Measurements from ENCODE around the gene B3GNT2.

The B3GNT2 gene

DNA sequence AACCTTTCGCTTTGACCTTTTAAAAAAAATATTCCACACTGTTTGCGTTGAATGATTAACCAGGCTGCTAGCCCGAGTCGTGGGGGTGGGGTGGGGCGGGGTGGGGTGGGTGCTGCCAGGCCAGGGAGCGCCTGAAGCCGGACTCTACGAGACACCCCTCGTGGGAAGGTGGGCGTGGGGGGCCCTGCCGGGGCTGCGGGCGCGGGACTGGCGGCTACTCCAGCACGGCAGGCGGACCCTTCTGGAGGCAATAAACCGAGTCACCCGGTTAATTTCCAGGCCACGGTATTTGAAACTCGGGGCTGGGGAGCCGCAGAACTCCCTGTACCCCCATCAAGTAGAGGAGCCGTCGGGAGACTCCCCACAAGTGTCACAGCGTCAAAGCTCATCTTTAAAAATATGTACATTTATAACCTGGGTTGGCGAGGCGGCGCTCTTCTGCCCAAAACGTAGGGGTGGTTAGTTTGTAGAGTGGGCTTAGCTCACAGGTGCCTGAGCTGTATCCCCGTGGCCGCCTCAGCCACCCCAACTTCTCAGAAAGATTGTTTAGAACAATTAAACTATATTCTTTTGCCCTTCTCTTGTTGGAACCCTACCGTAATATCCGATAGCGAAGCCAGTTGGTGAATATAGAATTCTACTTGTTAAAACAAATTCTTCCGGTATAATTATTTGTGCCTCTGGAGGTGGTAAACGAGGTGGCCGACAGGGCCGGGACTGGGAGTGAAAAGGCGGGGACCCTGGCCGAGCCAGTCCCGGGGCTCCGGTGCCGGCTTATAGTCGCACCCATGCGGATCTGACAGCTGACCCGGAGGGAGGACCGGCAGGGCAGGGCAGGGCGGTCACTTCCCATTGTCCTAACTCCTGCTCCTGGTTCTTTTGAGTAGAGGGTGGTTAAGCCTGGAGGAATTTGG lies 1.4 kb downstream of the B3GNT2 start:
- no peak for TF ChIP-seq GATA3 (IDR thresholded peaks at IDR 0.05; ENCODE audit: low read depth, low read length)
- TF ChIP-seq GATA2 (IDR thresholded peaks at IDR 0.05; ENCODE audit: low read depth, low read length), result no peak

DNA sequence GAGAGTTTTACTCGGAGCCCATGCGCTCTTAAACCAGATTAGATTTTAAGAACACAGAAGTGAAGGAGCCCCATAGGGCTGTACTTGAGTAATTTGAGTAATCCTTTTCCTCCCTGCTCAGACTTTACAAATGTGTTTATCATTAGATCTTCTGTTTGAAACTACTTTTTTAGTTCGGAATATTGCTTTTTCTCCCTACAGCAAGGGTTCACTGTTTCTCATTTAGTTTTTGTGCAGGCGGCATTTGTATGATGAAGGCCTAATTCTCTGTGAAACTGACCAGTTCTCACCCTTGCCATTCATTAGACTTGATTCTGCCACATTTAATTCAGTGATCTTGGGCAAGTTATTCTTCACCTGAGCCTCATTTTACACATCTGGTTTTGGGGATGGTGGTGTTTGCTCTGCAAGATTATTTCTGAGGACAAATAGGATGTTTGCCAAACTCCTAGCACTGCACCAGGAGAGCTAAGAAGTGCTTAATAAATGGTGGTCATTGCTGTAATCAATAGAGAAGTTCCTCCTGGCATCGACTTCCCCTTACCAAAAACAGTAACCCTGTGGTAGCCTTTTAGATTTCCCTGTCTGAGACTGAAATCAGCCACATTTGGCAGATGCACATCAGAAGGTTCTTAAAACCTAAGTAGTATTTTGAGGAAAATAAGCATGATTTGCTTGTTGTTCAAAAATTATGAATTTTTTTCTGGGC lies 2.2 kb downstream of the B3GNT2 start:
- TF ChIP-seq GATA3 (IDR thresholded peaks at IDR 0.05; ENCODE audit: low read depth, low read length) (no peak), GATA2 (IDR thresholded peaks at IDR 0.05; ENCODE audit: low read depth, low read length) (no peak)

DNA sequence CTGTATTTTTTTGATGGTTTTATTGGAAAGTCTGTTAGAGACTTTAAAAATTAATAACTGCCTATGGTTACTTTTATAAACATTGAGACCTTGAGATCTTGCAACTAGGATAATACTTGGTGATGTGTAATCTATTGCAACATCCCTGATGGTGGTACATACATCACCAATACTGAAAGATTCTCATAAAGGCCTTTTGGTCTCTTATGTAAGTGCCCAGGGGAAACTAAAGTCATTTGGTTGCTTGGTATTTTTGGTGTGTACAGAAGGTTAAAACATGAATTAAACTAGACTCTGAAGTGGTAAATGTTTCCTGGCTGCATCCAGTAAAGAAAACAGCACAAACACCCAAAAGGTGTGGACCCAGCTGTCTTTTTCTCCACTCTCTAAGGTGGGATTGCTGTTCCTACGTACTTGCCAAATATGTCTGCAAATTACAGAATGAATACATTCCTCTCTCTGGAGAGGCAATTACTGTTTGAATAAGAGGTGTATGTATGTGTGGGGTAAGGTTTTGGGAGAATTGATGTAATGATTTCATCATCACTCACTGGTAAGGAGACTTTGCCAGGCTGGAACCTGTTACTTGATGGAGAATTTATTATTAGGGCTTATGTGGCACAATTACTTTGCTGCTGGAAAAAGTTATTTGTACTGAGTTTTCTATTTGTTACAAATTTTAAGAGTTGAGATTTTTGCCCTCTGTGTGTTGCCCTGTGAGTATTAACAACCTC lies 3.6 kb downstream of the B3GNT2 start:
- TF ChIP-seq GATA3 (IDR thresholded peaks at IDR 0.05; ENCODE audit: low read depth, low read length) (no peak), GATA2 (IDR thresholded peaks at IDR 0.05; ENCODE audit: low read depth, low read length) (no peak)

DNA sequence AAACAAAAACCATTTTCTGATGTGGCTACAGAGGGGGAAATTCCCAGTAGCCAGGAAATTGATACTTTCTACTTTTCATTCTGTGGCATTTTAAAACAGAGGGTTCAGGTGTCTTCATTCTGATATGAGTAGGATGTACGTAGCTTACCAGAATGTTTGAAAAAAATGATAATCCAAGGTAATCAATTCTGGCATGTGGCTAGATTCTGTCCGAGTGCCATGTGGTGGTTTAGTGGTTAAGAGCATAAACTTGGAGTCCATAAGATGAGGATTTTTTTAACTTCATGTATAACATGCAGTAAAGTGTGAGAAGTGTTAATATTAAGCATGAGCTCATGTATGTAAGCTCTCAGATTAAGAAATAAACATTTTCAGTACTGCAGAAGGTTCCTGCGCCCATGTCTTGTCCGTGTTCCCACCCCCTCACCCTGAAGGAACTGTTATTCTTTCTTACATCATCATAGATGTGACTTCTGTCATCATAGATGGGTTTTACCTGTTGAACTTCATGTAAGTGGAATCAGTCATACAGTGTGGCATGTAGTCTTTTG lies 4.5 kb downstream of the B3GNT2 start:
- TF ChIP-seq GATA3 (IDR thresholded peaks at IDR 0.05; ENCODE audit: low read depth, low read length) (no peak), GATA2 (IDR thresholded peaks at IDR 0.05; ENCODE audit: low read depth, low read length) (no peak)

DNA sequence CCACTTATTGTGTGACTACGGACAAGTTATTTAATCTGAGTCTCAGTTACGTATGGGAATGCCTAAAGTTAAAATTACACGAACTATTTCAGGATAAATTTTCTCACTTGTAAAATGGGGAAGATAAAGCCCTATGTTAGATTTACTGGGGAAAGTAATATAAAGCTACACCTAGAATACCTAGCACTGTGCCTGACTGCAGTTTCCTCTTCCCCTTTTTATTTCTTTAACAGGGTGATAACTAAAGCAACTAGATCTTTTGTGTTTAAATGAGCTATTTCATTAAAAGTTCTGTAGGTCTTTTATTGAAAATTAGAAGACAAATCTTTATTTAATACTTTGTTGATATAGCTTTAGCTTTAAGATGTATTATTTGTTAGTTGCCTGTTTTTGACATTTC lies 5.0 kb downstream of the B3GNT2 start:
- TF ChIP-seq GATA2 (IDR thresholded peaks at IDR 0.05; ENCODE audit: low read depth, low read length), result no peak
- TF ChIP-seq GATA3 (IDR thresholded peaks at IDR 0.05; ENCODE audit: low read depth, low read length), result no peak

DNA sequence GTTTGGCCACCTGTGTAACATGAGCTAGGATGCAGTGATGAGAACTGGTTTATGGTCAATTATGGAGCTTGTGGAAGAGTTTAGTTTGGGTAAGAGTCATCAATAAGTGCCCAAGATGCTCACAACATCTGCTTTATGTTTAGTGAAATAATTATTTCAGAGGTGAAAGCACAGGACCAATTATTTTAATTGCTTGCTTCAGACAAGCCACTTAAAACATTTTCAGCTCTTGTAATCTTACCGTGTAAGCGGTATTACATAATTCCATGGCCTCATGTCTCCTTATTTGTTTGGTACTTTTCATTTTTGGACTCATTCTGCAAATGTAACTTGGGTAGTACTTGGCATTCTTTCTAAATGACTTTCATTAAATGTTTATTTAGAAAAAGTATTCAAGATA lies 5.4 kb downstream of the B3GNT2 start:
- no peak for TF ChIP-seq GATA3 (IDR thresholded peaks at IDR 0.05; ENCODE audit: low read depth, low read length)
- no peak for TF ChIP-seq GATA2 (IDR thresholded peaks at IDR 0.05; ENCODE audit: low read depth, low read length)

DNA sequence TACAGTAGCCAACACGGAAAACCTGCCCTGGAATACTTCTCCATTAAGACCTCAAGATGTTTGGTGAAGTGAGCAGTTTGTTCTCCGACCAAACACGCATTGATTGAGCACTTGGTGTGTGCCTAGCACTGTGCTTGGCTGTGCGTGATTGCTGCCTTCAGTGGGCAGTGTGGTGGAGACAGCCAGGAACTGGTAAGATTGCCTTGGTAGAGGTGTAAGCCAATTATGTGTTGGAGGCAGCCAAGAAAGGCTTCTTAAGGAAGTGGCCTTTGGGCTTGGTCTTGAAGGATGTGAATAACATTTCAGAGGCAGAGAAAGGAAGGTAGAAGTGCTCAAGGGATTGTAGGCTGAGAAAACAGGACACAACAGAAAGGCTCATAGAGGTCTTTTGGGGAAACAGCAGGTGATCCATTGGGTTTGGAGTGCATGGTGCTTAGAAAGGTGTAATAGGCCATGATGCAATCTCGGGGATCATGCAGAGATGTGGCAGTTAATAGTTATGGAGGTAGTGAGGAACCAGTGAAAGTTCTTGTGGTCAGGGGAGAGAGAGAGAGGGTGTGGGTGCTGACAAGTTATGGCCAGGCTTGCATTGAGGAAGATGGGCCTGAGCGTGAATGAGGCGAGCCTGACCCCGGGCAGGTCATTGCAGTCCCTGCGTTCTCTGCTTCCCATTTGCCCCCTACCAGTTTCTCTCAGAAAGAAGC lies 6.3 kb downstream of the B3GNT2 start:
- TF ChIP-seq GATA3 (IDR thresholded peaks at IDR 0.05; ENCODE audit: low read depth, low read length), result no peak
- TF ChIP-seq GATA2 (IDR thresholded peaks at IDR 0.05; ENCODE audit: low read depth, low read length), result no peak

DNA sequence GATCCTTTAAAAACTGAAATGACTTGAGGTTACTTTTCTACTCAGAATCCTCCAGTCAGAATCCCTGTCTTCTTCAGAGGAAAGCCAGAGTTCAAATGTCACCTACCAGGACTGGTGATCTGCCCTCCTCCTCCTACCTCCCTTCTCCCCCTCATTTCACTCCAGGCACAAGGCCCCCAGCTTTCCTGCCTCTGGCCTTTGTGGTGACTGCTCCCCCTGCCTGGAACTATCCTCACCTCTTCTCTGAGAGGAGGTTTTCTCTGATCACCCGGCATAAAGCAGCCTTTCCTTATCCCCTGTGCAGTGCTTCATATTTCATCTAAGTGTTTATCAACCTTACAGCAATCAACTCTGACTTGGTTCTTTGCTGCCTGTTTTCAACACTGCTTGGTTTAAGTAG lies 6.8 kb downstream of the B3GNT2 start:
- TF ChIP-seq GATA3 (IDR thresholded peaks at IDR 0.05; ENCODE audit: low read depth, low read length), result no peak
- no peak for TF ChIP-seq GATA2 (IDR thresholded peaks at IDR 0.05; ENCODE audit: low read depth, low read length)

DNA sequence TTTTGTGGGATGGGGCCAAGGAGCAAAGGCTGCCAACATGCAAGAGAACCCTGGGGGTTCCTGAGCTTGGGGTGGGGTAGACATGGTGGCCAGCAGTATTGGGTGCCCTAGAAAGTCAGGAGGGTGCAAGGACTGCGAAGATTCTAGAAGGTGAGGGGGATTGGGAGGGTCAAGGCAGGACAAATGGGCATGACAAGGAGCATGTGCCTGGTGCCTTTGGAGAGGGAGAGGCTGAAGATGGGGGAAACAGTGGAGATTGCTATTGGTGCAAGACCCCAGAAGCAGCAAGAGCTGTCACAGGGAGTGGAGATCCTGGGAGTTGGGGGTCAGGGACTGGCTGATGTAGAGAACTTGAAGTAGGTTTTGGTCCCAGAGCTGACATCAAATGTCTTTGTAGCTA lies 7.5 kb downstream of the B3GNT2 start:
- TF ChIP-seq GATA3 (IDR thresholded peaks at IDR 0.05; ENCODE audit: low read depth, low read length), result no peak
- TF ChIP-seq GATA2 (IDR thresholded peaks at IDR 0.05; ENCODE audit: low read depth, low read length), result no peak

DNA sequence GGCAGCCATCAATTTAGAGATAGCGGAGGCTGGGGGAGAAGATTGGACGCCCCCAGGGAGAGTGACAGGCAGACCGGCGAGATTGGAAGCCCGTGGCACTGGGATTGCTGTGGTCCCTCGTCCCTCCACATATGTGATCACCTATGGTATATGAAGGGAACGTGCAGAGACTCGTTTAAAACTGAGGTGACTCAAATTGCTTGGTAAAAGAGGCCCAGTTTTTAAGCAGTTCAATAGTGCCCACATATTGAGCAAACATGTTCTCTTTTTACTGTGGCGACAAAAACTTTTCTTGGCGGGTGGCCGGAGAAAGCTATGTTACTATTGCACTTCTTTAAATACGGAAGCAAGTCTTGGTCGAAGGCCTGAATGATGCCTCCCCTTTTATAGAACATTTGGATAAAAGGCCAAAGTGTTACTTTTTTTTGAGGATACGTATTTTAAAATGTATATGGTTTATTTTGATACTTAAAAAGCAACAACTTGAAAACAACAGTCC lies 9.1 kb downstream of the B3GNT2 start:
- TF ChIP-seq GATA3 (IDR thresholded peaks at IDR 0.05; ENCODE audit: low read depth, low read length), result no peak
- TF ChIP-seq GATA2 (IDR thresholded peaks at IDR 0.05; ENCODE audit: low read depth, low read length), result no peak

DNA sequence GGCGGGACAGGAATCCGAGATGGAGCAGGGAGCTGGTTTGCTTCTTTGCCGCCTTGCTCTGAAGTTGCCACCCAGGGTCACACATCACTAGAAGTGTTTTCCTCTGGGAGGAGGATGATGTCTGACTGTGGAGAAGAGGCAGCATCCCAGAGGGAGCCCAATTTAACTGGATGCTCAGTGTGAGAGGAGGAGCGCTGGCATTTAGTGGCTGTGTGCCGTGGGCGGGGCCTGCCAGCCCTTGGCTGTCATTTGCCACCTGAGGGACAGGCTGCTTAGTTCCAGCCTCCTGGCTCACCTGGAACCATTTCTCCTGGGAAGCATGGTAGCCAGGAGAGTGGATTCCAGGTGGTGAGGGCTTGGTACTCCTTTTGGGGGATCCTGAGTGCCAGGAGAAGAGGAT lies 9.6 kb downstream of the B3GNT2 start:
- no peak for TF ChIP-seq GATA2 (IDR thresholded peaks at IDR 0.05; ENCODE audit: low read depth, low read length)
- TF ChIP-seq GATA3 (IDR thresholded peaks at IDR 0.05; ENCODE audit: low read depth, low read length), result no peak

DNA sequence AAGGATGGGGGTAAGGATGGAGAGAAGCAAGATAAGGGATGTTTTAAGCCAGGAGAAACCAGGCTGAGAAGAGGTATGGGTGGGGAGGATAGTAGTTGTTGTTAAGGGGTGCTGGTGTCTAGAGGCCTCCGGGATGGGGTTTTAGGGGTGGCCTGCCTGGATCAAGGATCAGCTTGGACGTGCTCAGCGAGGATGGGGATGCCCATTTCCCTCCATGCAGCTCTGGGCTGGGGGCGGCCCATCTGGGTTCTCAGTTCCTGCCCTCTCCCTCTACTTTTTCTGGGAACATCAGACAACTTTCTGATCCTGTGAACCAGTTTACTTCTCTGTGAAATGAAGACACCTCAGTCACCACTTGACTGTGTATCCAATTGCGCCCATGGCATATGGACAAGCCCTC lies 10.1 kb downstream of the B3GNT2 start:
- TF ChIP-seq GATA2 (IDR thresholded peaks at IDR 0.05; ENCODE audit: low read depth, low read length) (no peak), GATA3 (IDR thresholded peaks at IDR 0.05; ENCODE audit: low read depth, low read length) (no peak)

DNA sequence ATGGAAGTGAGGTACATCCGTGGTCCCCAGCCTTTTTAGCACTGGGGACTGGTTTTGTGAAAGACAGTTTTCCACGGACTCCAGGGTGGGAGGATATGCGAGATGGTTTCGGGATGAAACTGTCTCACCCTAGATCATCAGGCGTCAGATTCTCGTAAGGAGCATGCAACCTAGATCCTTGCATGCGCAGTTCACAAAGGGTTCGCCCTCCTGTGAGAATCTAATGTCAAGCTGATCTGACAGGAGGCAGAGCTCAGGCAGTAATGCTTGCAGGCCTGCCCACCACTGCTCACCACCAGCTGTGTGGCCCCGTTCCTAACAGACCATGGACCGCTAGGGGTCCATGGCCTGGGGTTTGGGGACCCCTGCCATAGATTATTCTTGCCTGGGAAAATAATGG lies 11.6 kb downstream of the B3GNT2 start:
- no peak for TF ChIP-seq GATA2 (IDR thresholded peaks at IDR 0.05; ENCODE audit: low read depth, low read length)

All from SH-SY5Y (cell line).